ENCODE results near the gene LENG8.

DNA sequence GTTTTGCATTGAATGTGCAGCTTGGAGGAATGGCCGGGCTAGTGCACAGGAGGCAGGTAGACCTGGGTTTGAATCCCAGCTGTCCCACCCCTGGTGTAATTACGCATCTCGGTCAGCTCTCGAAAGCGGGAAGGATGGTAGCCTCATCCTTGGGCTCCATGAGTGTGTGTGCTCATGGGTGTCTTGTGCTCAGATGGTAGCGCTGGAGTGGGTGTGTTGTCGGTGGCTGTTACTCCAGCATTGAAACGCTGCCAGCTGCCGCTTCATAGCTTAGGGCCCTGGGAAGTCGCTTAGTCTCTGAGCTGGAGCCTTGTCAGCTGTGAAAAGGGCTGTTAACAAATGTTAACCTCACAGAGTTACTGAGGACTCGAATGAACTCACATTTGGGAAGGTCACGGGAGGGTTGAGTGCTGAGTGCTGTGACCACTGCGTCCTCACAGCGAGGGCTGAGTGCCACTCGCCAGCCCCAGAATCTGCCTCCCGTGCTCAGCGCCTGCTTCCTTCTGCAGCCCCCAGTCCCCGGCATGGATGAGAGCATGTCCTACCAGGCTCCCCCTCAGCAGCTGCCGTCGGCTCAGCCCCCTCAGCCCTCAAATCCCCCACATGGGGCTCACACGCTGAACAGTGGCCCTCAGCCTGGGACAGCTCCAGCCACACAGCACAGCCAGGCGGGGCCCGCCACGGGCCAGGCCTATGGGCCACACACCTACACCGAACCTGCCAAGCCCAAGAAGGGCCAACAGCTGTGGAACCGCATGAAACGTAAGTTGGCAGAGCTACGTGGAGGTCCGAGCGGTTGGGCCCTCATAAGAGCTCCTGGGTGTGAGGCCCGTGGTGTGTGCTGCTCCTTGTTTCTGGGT is 5.2 kb downstream of the LENG8 start:
- TF ChIP-seq POLR2A (IDR thresholded peaks at IDR 0.05): no peak
- TF ChIP-seq, protein P1, sequence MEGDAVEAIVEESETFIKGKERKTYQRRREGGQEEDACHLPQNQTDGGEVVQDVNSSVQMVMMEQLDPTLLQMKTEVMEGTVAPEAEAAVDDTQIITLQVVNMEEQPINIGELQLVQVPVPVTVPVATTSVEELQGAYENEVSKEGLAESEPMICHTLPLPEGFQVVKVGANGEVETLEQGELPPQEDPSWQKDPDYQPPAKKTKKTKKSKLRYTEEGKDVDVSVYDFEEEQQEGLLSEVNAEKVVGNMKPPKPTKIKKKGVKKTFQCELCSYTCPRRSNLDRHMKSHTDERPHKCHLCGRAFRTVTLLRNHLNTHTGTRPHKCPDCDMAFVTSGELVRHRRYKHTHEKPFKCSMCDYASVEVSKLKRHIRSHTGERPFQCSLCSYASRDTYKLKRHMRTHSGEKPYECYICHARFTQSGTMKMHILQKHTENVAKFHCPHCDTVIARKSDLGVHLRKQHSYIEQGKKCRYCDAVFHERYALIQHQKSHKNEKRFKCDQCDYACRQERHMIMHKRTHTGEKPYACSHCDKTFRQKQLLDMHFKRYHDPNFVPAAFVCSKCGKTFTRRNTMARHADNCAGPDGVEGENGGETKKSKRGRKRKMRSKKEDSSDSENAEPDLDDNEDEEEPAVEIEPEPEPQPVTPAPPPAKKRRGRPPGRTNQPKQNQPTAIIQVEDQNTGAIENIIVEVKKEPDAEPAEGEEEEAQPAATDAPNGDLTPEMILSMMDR (IDR thresholded peaks at IDR 0.05): no peak
- no peak for TF ChIP-seq EP300 (IDR thresholded peaks at IDR 0.05)
- no peak for TF ChIP-seq POLR2AphosphoS5 (IDR thresholded peaks at IDR 0.05)

Data from upper lobe of left lung (tissue), 4 donors.